Measurements from ENCODE around the gene ABHD2.

ABHD2 gene

DNA sequence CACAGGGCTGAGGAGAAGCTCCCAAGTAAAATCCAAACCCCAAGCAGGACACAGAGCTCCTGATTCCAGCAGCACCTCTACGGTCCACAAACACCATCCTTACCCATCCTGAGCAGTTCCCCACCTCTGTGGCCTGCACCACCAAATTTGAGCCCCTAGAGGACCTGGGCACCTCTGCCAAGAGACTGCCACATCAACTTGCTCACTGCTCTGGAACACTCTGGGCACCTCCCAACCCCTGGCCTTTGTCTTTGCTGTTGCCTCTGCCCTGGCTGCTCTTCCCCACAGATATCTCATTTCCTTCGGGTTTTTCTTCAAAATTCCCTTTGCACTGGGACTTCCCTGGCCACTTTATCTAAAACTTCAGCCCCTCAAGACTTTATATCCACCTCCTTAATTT lies 127.4 kb downstream of the ABHD2 start:
- no peaks in the 10 kb centered on the region for H3K36me3 ChIP-seq (ENCODE audit: control insufficient read depth in 2 of 2, insufficient read depth in 2 of 2, low read length in 2 of 2)
- H3K4me1 ChIP-seq (ENCODE audit: control insufficient read depth in 2 of 2, insufficient read depth in 2 of 2, low read length in 2 of 2), result no peaks in the 10 kb centered on the region
- H3K9me3 ChIP-seq (ENCODE audit: control insufficient read depth in 2 of 2, low read length in 2 of 2), result no peaks in the 10 kb centered on the region
- no peak overlapping the region for H3K4me3 ChIP-seq (ENCODE audit: low read length in 2 of 2)
- no peak overlapping the region for H3K9ac ChIP-seq (ENCODE audit: low read depth in 1 of 2, low read length in 2 of 2)
- H3K27ac ChIP-seq (ENCODE audit: low read depth in 2 of 2, low read length in 2 of 2), result no peak overlapping the region
- H3K27me3 ChIP-seq (ENCODE audit: control insufficient read depth in 2 of 2, insufficient read depth in 2 of 2, low read length in 2 of 2), result no peaks in the 10 kb centered on the region

DNA sequence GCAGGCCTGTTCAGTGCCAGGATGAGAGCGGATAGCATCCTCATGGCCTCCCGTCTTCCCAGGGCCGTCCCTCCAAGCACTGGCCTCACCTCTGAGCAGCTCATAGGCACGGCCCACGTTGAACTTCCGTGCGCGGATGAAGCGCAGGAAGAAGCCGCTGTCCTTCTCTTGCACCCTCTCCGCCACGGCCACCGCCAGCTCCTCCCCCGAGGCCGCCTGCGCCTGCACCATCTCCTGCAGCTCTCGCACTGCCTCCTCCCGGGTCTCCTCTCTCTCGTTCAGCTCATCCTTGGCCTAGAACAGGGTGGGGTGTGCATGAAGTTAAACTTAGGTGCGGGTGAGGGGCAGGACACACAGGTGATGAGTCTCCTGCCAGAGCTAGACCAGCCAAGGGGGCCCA lies 128.8 kb downstream of the ABHD2 start:
- Histone ChIP-seq H3K36me3 (ENCODE audit: control insufficient read depth in 2 of 2, insufficient read depth in 2 of 2, low read length in 2 of 2) (no peaks in the 10 kb centered on the region), H3K27ac (ENCODE audit: low read depth in 2 of 2, low read length in 2 of 2) (no peak overlapping the region), H3K4me3 (ENCODE audit: low read length in 2 of 2) (no peak overlapping the region), H3K27me3 (ENCODE audit: control insufficient read depth in 2 of 2, insufficient read depth in 2 of 2, low read length in 2 of 2) (no peaks in the 10 kb centered on the region), H3K9me3 (ENCODE audit: control insufficient read depth in 2 of 2, low read length in 2 of 2) (no peaks in the 10 kb centered on the region), H3K4me1 (ENCODE audit: control insufficient read depth in 2 of 2, insufficient read depth in 2 of 2, low read length in 2 of 2) (no peaks in the 10 kb centered on the region), H3K9ac (ENCODE audit: low read depth in 1 of 2, low read length in 2 of 2) (no peak overlapping the region)

DNA sequence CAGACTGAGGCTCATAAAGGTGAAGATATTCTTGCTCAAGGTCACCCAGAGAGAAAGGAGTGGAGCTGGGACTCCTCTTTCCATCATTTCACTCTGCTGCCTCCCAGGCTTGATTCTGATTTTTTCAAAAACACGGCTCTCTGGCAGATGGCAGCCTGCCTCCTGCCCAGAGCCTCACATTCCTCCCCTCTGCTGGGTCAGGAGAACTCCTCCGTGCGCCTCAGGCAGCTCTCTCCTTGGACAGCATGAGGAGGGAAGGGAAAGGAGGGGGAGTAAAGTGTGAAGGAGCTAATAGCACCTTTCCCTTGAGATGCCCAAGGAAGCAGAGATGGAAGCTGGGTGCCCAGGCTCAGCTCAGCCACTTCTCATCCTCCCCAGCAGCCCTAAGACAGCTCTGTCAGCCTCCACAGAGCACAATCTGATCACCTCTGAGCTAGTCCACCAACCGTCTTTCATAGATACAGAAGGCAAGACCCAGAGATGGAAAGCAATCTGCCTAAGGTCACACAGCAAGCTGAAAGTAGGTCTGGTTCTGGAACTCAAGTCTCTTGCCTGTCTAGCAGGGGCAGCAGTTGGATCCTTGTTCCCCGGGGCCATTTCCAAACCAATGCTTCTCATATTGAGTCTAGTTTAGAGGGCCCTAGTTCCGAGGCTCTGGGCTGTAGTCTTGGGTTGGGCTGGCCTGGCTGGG lies 129.6 kb downstream of the ABHD2 start:
- H3K9ac ChIP-seq (ENCODE audit: low read depth in 1 of 2, low read length in 2 of 2), result no peak overlapping the region

DNA sequence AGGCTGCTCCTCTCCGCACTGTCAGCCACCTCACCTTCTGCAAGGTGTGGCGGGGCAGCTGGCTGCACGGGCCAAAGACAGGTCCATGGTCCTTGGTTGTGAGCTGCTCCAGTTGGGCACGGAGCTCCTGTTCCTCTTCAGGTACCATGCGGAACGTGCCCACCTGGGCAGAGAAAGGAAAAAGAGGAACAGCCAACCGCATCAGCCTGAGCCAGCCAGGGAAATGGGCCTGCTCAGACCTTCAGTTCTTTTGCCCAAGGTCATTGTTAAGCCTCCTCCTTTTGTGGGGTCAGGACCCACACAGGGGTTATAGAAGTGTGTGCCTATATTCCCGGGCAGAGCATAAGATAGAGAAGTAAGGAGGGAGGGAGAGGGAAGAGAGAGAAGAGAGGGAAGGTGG lies 130.3 kb downstream of the ABHD2 start:
- H3K36me3 ChIP-seq (ENCODE audit: control insufficient read depth in 2 of 2, insufficient read depth in 2 of 2, low read length in 2 of 2), result no peaks in the 10 kb centered on the region

More for the DNA sequence above, 129.6 kb downstream of the ABHD2 start:
- Histone ChIP-seq H3K27ac (ENCODE audit: low read depth in 2 of 2, low read length in 2 of 2) (no peak overlapping the region), H3K4me3 (ENCODE audit: low read length in 2 of 2) (no peak overlapping the region), H3K4me1 (ENCODE audit: control insufficient read depth in 2 of 2, insufficient read depth in 2 of 2, low read length in 2 of 2) (no peaks in the 10 kb centered on the region), H3K36me3 (ENCODE audit: control insufficient read depth in 2 of 2, insufficient read depth in 2 of 2, low read length in 2 of 2) (no peaks in the 10 kb centered on the region), H3K27me3 (ENCODE audit: control insufficient read depth in 2 of 2, insufficient read depth in 2 of 2, low read length in 2 of 2) (no peaks in the 10 kb centered on the region), H3K9me3 (ENCODE audit: control insufficient read depth in 2 of 2, low read length in 2 of 2) (no peaks in the 10 kb centered on the region)

DNA sequence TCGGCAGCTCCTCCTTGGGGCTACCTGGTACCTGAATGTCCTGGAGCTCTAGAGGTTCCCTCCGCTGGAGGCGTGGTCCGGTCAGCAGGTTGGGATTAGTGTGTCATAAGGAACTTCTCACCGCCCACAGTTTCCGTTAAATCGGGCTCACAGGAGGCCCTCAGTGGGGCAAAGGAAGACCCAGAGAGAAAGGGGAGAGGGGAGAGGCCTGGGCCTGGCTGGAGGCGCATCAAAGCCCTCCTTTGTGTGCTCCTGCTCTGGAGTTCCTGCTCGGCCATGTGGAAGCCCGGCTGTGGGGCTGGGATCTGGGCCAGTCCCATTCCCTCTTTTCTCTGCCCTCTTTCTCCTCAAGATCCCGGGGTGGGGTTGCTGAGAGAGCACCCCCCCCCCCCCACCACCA lies 133.3 kb downstream of the ABHD2 start, which contains the start of gene RLBP1:
Gene RLBP1, minus strand, starts transcription at position 37 of the 400 bp plus-strand sequence. CDS start 2,604 bp downstream, outside the sequence.
- Histone ChIP-seq H3K9ac (ENCODE audit: low read depth in 1 of 2, low read length in 2 of 2) (no peak within 1 kb of the TSS), H3K27ac (ENCODE audit: low read depth in 2 of 2, low read length in 2 of 2) (no peak within 1 kb of the TSS), H3K4me3 (ENCODE audit: low read length in 2 of 2) (no peak within 1 kb of the TSS), H3K4me1 (ENCODE audit: control insufficient read depth in 2 of 2, insufficient read depth in 2 of 2, low read length in 2 of 2) (no peaks in the 10 kb centered on the region), H3K27me3 (ENCODE audit: control insufficient read depth in 2 of 2, insufficient read depth in 2 of 2, low read length in 2 of 2) (no peaks in the 10 kb centered on the region), H3K9me3 (ENCODE audit: control insufficient read depth in 2 of 2, low read length in 2 of 2) (no peaks in the 10 kb centered on the region), H3K36me3 (ENCODE audit: control insufficient read depth in 2 of 2, insufficient read depth in 2 of 2, low read length in 2 of 2) (no peaks in the 10 kb centered on the region)

More for the DNA sequence above, 130.3 kb downstream of the ABHD2 start:
- Histone ChIP-seq H3K27ac (ENCODE audit: low read depth in 2 of 2, low read length in 2 of 2) (no peak overlapping the region), H3K27me3 (ENCODE audit: control insufficient read depth in 2 of 2, insufficient read depth in 2 of 2, low read length in 2 of 2) (no peaks in the 10 kb centered on the region), H3K9me3 (ENCODE audit: control insufficient read depth in 2 of 2, low read length in 2 of 2) (no peaks in the 10 kb centered on the region), H3K4me1 (ENCODE audit: control insufficient read depth in 2 of 2, insufficient read depth in 2 of 2, low read length in 2 of 2) (no peaks in the 10 kb centered on the region), H3K4me3 (ENCODE audit: low read length in 2 of 2) (no peak overlapping the region), H3K9ac (ENCODE audit: low read depth in 1 of 2, low read length in 2 of 2) (no peak overlapping the region)

DNA sequence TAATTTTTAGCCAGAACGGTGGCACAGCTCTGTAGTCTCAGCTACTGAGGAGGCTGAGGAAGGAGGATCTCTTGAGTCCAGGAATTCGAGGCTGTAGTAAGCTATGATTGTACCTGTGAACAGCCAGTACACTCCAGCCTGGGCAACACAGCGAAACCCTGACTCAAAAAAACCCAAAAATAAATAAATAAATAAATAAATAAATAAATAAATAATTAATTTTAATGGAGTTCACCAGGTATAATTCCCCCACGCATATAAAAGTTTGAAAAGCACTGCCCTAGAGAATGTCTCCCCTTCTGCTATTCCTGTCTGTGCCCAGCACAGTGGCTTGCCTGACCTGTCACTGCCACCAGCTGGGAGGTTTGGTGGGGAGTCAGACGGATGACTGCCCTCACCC lies 137.3 kb downstream of the ABHD2 start:
- H3K4me3 ChIP-seq (ENCODE audit: low read length in 2 of 2), result no peak overlapping the region

GRCh38 chr15:89226359-89227221 lies 138.3 kb downstream of the ABHD2 start:
- Histone ChIP-seq H3K9me3 (ENCODE audit: control insufficient read depth in 2 of 2, low read length in 2 of 2) (no peaks in the 10 kb centered on the region), H3K4me1 (ENCODE audit: control insufficient read depth in 2 of 2, insufficient read depth in 2 of 2, low read length in 2 of 2) (no peaks in the 10 kb centered on the region), H3K9ac (ENCODE audit: low read depth in 1 of 2, low read length in 2 of 2) (no peak overlapping the region), H3K36me3 (ENCODE audit: control insufficient read depth in 2 of 2, insufficient read depth in 2 of 2, low read length in 2 of 2) (no peaks in the 10 kb centered on the region), H3K27me3 (ENCODE audit: control insufficient read depth in 2 of 2, insufficient read depth in 2 of 2, low read length in 2 of 2) (no peaks in the 10 kb centered on the region), H3K4me3 (ENCODE audit: low read length in 2 of 2) (no peak overlapping the region), H3K27ac (ENCODE audit: low read depth in 2 of 2, low read length in 2 of 2) (no peak overlapping the region)

More for the DNA sequence above, 137.3 kb downstream of the ABHD2 start:
- Histone ChIP-seq H3K36me3 (ENCODE audit: control insufficient read depth in 2 of 2, insufficient read depth in 2 of 2, low read length in 2 of 2) (no peaks in the 10 kb centered on the region), H3K4me1 (ENCODE audit: control insufficient read depth in 2 of 2, insufficient read depth in 2 of 2, low read length in 2 of 2) (no peaks in the 10 kb centered on the region), H3K27ac (ENCODE audit: low read depth in 2 of 2, low read length in 2 of 2) (no peak overlapping the region), H3K9ac (ENCODE audit: low read depth in 1 of 2, low read length in 2 of 2) (no peak overlapping the region), H3K27me3 (ENCODE audit: control insufficient read depth in 2 of 2, insufficient read depth in 2 of 2, low read length in 2 of 2) (no peaks in the 10 kb centered on the region), H3K9me3 (ENCODE audit: control insufficient read depth in 2 of 2, low read length in 2 of 2) (no peaks in the 10 kb centered on the region)

DNA sequence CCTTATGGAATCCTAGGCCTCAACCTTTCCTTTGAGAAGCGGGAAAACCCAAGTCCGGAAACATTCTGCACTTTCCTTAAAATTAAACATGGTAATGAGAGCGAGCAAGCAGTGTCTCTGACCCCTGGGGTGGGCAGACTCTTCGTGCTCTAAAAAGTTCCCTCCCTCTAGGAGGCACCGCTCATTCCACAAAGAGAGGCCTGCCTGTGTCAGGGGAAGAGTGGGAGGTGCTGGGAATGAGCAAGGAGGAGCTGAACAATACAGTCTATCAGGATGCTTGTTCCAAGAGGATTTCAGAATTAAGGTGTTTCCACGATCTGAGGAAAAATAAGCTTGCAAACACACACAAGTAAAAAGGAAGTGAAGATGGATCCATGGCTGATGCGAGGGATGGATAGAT lies 139.2 kb downstream of the ABHD2 start:
- no peak overlapping the region for H3K9ac ChIP-seq (ENCODE audit: low read depth in 1 of 2, low read length in 2 of 2)
- no peaks in the 10 kb centered on the region for H3K9me3 ChIP-seq (ENCODE audit: control insufficient read depth in 2 of 2, low read length in 2 of 2)
- no peaks in the 10 kb centered on the region for H3K27me3 ChIP-seq (ENCODE audit: control insufficient read depth in 2 of 2, insufficient read depth in 2 of 2, low read length in 2 of 2)
- no peak overlapping the region for H3K27ac ChIP-seq (ENCODE audit: low read depth in 2 of 2, low read length in 2 of 2)
- no peaks in the 10 kb centered on the region for H3K4me1 ChIP-seq (ENCODE audit: control insufficient read depth in 2 of 2, insufficient read depth in 2 of 2, low read length in 2 of 2)
- no peaks in the 10 kb centered on the region for H3K36me3 ChIP-seq (ENCODE audit: control insufficient read depth in 2 of 2, insufficient read depth in 2 of 2, low read length in 2 of 2)
- no peak overlapping the region for H3K4me3 ChIP-seq (ENCODE audit: low read length in 2 of 2)

DNA sequence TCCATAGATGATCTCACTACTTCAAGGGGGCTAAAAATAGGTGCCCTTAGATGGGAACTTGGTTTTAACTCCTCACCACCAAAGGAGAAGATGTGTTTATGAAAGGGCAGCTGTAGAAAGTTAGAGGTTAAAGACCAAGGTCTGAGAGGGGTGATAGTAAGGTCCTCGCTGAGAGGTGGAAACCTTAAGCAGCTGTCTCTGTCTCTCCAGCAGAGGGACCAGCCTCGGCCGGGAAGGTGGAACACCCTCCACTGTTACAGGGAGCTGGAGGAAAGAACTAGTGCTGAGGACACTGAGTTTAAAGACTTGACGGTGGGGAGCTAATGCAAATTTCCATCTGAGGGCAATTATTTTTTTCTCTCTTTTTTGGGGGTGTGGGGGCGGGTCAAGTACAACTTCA lies 142.0 kb downstream of the ABHD2 start:
- H3K9ac ChIP-seq (ENCODE audit: low read depth in 1 of 2, low read length in 2 of 2), result no peak overlapping the region
- no peaks in the 10 kb centered on the region for H3K36me3 ChIP-seq (ENCODE audit: control insufficient read depth in 2 of 2, insufficient read depth in 2 of 2, low read length in 2 of 2)
- H3K4me3 ChIP-seq (ENCODE audit: low read length in 2 of 2), result no peak overlapping the region
- no peaks in the 10 kb centered on the region for H3K4me1 ChIP-seq (ENCODE audit: control insufficient read depth in 2 of 2, insufficient read depth in 2 of 2, low read length in 2 of 2)
- H3K9me3 ChIP-seq (ENCODE audit: control insufficient read depth in 2 of 2, low read length in 2 of 2), result no peaks in the 10 kb centered on the region
- H3K27me3 ChIP-seq (ENCODE audit: control insufficient read depth in 2 of 2, insufficient read depth in 2 of 2, low read length in 2 of 2), result no peaks in the 10 kb centered on the region
- H3K27ac ChIP-seq (ENCODE audit: low read depth in 2 of 2, low read length in 2 of 2), result no peak overlapping the region

DNA sequence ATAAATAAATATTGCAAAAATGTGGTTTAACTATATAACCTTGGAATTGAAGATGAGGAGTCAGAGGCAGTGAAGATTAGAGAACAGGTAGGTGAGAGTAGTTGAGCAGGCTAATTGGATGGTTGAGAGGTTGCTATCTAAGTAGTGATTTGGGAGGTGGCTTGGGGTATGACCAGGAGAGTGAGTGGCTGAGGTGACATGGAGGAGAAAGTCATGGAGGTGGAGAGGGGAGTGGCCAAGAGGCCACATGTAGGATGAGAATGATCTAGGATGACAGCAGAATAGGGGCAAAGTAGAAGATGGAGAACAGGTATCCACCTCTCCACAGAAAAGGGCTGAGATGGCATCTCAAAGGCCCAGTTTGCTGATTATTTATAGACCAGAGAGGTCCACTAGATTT lies 143.6 kb downstream of the ABHD2 start:
- no peaks in the 10 kb centered on the region for H3K27me3 ChIP-seq (ENCODE audit: control insufficient read depth in 2 of 2, insufficient read depth in 2 of 2, low read length in 2 of 2)
- H3K36me3 ChIP-seq (ENCODE audit: control insufficient read depth in 2 of 2, insufficient read depth in 2 of 2, low read length in 2 of 2), result no peaks in the 10 kb centered on the region
- no peak overlapping the region for H3K9ac ChIP-seq (ENCODE audit: low read depth in 1 of 2, low read length in 2 of 2)
- no peaks in the 10 kb centered on the region for H3K9me3 ChIP-seq (ENCODE audit: control insufficient read depth in 2 of 2, low read length in 2 of 2)
- no peak overlapping the region for H3K27ac ChIP-seq (ENCODE audit: low read depth in 2 of 2, low read length in 2 of 2)
- H3K4me3 ChIP-seq (ENCODE audit: low read length in 2 of 2), result no peak overlapping the region
- H3K4me1 ChIP-seq (ENCODE audit: control insufficient read depth in 2 of 2, insufficient read depth in 2 of 2, low read length in 2 of 2), result no peaks in the 10 kb centered on the region
